Measurements from ENCODE around the gene SCT.

SCT gene

GRCh38 chr11:609341-609811 is 17.6 kb downstream of the SCT start:
- no peak for DNase-seq (ENCODE audit: low read depth)

GRCh38 chr11:608791-609251 is 18.2 kb downstream of the SCT start:
- DNase-seq (ENCODE audit: low read depth): no peak

- DNase-seq (ENCODE audit: low read depth): no peak
Observed at GRCh38 chr11:607971-608659, 18.9 kb downstream of the SCT start.

- no peak for DNase-seq (ENCODE audit: low read depth)
Observed at GRCh38 chr11:607020-607780, 19.8 kb downstream of the SCT start.

GRCh38 chr11:606245-606644 is 20.7 kb downstream of the SCT start:
- no peak for DNase-seq (ENCODE audit: low read depth)

GRCh38 chr11:605286-606129 is 21.5 kb downstream of the SCT start:
- DNase-seq (ENCODE audit: low read depth): no peak

- DNase-seq (ENCODE audit: low read depth): no peak
Observed at GRCh38 chr11:603154-603553, 23.8 kb downstream of the SCT start.

GRCh38 chr11:601573-602245 is 25.3 kb downstream of the SCT start:
- no peak for DNase-seq (ENCODE audit: low read depth)

- DNase-seq (ENCODE audit: low read depth): no peak
Observed at GRCh38 chr11:598005-598680, 28.8 kb downstream of the SCT start.

- DNase-seq (ENCODE audit: low read depth): no peak
Observed at GRCh38 chr11:597166-597725, 29.7 kb downstream of the SCT start.

- DNase-seq (ENCODE audit: low read depth): no peak
Observed at GRCh38 chr11:596374-596773, 30.6 kb downstream of the SCT start.

GRCh38 chr11:595400-595799 is 31.6 kb downstream of the SCT start:
- DNase-seq (ENCODE audit: low read depth): no peak

GRCh38 chr11:593347-593746 is 33.6 kb downstream of the SCT start:
- no peak for DNase-seq (ENCODE audit: low read depth)

GRCh38 chr11:592918-593317 is 34.1 kb downstream of the SCT start:
- no peak for DNase-seq (ENCODE audit: low read depth)

- no peak for DNase-seq (ENCODE audit: low read depth)
Observed at GRCh38 chr11:592501-592900, 34.5 kb downstream of the SCT start.

GRCh38 chr11:590997-591396 is 36.0 kb downstream of the SCT start:
- no peak for DNase-seq (ENCODE audit: low read depth)

GRCh38 chr11:589798-590197 is 37.2 kb downstream of the SCT start:
- no peak for DNase-seq (ENCODE audit: low read depth)

GRCh38 chr11:587978-588380 is 39.0 kb downstream of the SCT start:
- no peak for DNase-seq (ENCODE audit: low read depth)

- no peak for DNase-seq (ENCODE audit: low read depth)
Observed at GRCh38 chr11:587546-587945, 39.4 kb downstream of the SCT start.

GRCh38 chr11:586376-587316 is 40.3 kb downstream of the SCT start:
- no peak for DNase-seq (ENCODE audit: low read depth)
